ENCODE measurements around the gene JADE1.

- TF ChIP-seq, protein P1, sequence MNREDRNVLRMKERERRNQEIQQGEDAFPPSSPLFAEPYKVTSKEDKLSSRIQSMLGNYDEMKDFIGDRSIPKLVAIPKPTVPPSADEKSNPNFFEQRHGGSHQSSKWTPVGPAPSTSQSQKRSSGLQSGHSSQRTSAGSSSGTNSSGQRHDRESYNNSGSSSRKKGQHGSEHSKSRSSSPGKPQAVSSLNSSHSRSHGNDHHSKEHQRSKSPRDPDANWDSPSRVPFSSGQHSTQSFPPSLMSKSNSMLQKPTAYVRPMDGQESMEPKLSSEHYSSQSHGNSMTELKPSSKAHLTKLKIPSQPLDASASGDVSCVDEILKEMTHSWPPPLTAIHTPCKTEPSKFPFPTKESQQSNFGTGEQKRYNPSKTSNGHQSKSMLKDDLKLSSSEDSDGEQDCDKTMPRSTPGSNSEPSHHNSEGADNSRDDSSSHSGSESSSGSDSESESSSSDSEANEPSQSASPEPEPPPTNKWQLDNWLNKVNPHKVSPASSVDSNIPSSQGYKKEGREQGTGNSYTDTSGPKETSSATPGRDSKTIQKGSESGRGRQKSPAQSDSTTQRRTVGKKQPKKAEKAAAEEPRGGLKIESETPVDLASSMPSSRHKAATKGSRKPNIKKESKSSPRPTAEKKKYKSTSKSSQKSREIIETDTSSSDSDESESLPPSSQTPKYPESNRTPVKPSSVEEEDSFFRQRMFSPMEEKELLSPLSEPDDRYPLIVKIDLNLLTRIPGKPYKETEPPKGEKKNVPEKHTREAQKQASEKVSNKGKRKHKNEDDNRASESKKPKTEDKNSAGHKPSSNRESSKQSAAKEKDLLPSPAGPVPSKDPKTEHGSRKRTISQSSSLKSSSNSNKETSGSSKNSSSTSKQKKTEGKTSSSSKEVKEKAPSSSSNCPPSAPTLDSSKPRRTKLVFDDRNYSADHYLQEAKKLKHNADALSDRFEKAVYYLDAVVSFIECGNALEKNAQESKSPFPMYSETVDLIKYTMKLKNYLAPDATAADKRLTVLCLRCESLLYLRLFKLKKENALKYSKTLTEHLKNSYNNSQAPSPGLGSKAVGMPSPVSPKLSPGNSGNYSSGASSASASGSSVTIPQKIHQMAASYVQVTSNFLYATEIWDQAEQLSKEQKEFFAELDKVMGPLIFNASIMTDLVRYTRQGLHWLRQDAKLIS (CRISPR knock-in tag; IDR thresholded peaks at IDR 0.05) = no peak
- TF ChIP-seq SMAD3 (CRISPR knock-in tag; IDR thresholded peaks at IDR 0.05) (no peak), HNF4G (IDR thresholded peaks at IDR 0.05; ENCODE audit: borderline replicate concordance, low read depth, low read length) (no peak), HNF4G (CRISPR knock-in tag; IDR thresholded peaks at IDR 0.05; ENCODE audit: borderline replicate concordance, low read depth) (no peak), MXD4 (CRISPR knock-in tag; IDR thresholded peaks at IDR 0.05) (no peak), PBX2 (CRISPR knock-in tag; IDR thresholded peaks at IDR 0.05) (no peak), PRDM15 (CRISPR knock-in tag; IDR thresholded peaks at IDR 0.05) (no peak), RBM22 (optimal IDR thresholded peaks at IDR 0.05; ENCODE audit: low read length) (no peak)
- TF ChIP-seq, protein P2, sequence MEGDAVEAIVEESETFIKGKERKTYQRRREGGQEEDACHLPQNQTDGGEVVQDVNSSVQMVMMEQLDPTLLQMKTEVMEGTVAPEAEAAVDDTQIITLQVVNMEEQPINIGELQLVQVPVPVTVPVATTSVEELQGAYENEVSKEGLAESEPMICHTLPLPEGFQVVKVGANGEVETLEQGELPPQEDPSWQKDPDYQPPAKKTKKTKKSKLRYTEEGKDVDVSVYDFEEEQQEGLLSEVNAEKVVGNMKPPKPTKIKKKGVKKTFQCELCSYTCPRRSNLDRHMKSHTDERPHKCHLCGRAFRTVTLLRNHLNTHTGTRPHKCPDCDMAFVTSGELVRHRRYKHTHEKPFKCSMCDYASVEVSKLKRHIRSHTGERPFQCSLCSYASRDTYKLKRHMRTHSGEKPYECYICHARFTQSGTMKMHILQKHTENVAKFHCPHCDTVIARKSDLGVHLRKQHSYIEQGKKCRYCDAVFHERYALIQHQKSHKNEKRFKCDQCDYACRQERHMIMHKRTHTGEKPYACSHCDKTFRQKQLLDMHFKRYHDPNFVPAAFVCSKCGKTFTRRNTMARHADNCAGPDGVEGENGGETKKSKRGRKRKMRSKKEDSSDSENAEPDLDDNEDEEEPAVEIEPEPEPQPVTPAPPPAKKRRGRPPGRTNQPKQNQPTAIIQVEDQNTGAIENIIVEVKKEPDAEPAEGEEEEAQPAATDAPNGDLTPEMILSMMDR (CRISPR knock-in tag; IDR thresholded peaks at IDR 0.05) = no peak
- TF ChIP-seq, protein P3, sequence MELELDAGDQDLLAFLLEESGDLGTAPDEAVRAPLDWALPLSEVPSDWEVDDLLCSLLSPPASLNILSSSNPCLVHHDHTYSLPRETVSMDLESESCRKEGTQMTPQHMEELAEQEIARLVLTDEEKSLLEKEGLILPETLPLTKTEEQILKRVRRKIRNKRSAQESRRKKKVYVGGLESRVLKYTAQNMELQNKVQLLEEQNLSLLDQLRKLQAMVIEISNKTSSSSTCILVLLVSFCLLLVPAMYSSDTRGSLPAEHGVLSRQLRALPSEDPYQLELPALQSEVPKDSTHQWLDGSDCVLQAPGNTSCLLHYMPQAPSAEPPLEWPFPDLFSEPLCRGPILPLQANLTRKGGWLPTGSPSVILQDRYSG (CRISPR knock-in tag; IDR thresholded peaks at IDR 0.05) = no peak
- TF ChIP-seq, protein P4, sequence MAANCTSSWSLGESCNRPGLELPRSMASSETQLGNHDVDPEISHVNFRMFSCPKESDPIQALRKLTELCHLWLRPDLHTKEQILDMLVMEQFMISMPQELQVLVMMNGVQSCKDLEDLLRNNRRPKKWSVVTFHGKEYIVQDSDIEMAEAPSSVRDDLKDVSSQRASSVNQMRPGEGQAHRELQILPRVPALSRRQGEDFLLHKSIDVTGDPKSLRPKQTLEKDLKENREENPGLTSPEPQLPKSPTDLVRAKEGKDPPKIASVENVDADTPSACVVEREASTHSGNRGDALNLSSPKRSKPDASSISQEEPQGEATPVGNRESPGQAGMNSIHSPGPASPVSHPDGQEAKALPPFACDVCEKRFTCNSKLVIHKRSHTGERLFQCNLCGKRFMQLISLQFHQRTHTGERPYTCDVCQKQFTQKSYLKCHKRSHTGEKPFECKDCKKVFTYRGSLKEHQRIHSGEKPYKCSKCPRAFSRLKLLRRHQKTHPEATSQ (CRISPR knock-in tag; IDR thresholded peaks at IDR 0.05; ENCODE audit: borderline replicate concordance) = no peak
Measured at GRCh38 chr4:128820671-128821070, 11.2 kb downstream of the JADE1 start.
